HepG2 (cell line): ENCODE data around the gene EMC9. TPM values are rescaled to one million over a fixed set of nuclear protein-coding genes. Genes with fewer than 3 reads are reported as not detected.

Source experiments
- ATAC-seq: fragments of 200-7000 bp; cut with Tn5 transposase; 3 replicates; pipeline ENCODE4 v1.9.1; 2020; ENCODE audit warnings: mild to moderate bottlenecking, moderate library complexity
- BruUV-seq: library from RNA; stranded (reverse); fragments of 400-500 nt; replicated peaks from 2 replicates; lab custom pipeline; 2021; lab: Mats Ljungman, UMichigan
- CTCF ChIA-PET: fragments of 300-600 bp; formaldehyde crosslinking; extraction: SDS; loops from one replicate; lab custom pipeline; 2021; ENCODE audit warnings: low total read pairs, inconsistent platforms, low intra/inter-chr PET ratio; lab: Yijun Ruan, JAX
- POLR2A ChIA-PET: fragments of 350-600 bp; sonication (Branson Sonifier 250); formaldehyde crosslinking; loops from one replicate; lab custom pipeline; 2020; ENCODE audit warnings: antibody characterized with exemption, inconsistent platforms; lab: Yijun Ruan, JAX
- DNase-seq: peaks from one replicate; pipeline ENCODE4 v3.0.0-alpha.2; 2015; ENCODE audit warnings: low spot score
- FAIRE-seq: peaks from 3 replicates; lab custom pipeline; 2011; peaks lifted over from hg19 to GRCh38; lab: Jason Lieb, UNC
- H2AFZ ChIP-seq: one replicate; pipeline ENCODE4 v1.6.1; 2011; ENCODE audit warnings: low read length, inconsistent platforms
- H3K27ac ChIP-seq: fragments of 300-600 bp; 3 replicates; pipeline ENCODE4 v1.8.0; 2011; ENCODE audit warnings: mixed run types, mild to moderate bottlenecking, mixed read lengths, low read length, inconsistent platforms; ENCODE audit not compliant: insufficient read depth; ENCODE audit errors: extremely low read length
- H3K27me3 ChIP-seq, 2 experiments: fragments of 200-600 bp in 1 of 2; 2 replicates in 1 of 2; 3 replicates in 1 of 2; pipeline versions ENCODE4 v1.6.0 to v1.8.0; 2011; ENCODE audit warnings: low read length in 2 of 2, mild to moderate bottlenecking in 2 of 2, moderate library complexity in 2 of 2, inconsistent platforms in 1 of 2; ENCODE audit not compliant: insufficient read depth in 2 of 2, control insufficient read depth in 1 of 2
- H3K36me3 ChIP-seq, 2 experiments: fragments of 200-600 bp in 1 of 2; replicated peaks in 1 of 2; 2 replicates in 1 of 2; 3 replicates in 1 of 2; pipeline versions ENCODE4 v1.5.1 to v1.8.0; 2011; ENCODE audit warnings: low read length in 2 of 2, inconsistent platforms in 1 of 2; ENCODE audit not compliant: insufficient read depth in 2 of 2, control insufficient read depth in 1 of 2
- H3K4me1 ChIP-seq: 2 replicates; pipeline ENCODE4 v1.5.1; 2012; ENCODE audit warnings: low read length, inconsistent platforms; ENCODE audit not compliant: insufficient read depth
- H3K4me2 ChIP-seq: 2 replicates; pipeline ENCODE4 v1.6.0; 2011; ENCODE audit warnings: low read depth, low read length, inconsistent platforms
- H3K4me3 ChIP-seq, 3 experiments: fragments of 200-600 bp in 1 of 3; sonication (generic), shearing (Covaris generic) in 1 of 3; replicated peaks in 1 of 3; 2 replicates each; pipeline ENCODE4 v1.5.1; 2011 to 2016; ENCODE audit warnings: low read length in 3 of 3, inconsistent platforms in 2 of 3, low read depth in 2 of 3, mild to moderate bottlenecking in 2 of 3, control low read depth in 1 of 3, mixed read lengths in 1 of 3; ENCODE audit not compliant: insufficient read depth in 1 of 3
- H3K79me2 ChIP-seq: one replicate; pipeline ENCODE4 v1.6.1; 2011; ENCODE audit warnings: low read length, inconsistent platforms; ENCODE audit not compliant: insufficient read depth
- H3K9ac ChIP-seq: 2 replicates; pipeline ENCODE4 v1.6.0; 2011; ENCODE audit warnings: mild to moderate bottlenecking, low read depth, low read length, inconsistent platforms; ENCODE audit not compliant: insufficient read depth
- H3K9me3 ChIP-seq: 2 replicates; pipeline ENCODE4 v1.5.1; 2012; ENCODE audit warnings: mild to moderate bottlenecking, low read length
- H4K20me1 ChIP-seq: 2 replicates; pipeline ENCODE4 v1.6.0; 2011; ENCODE audit warnings: inconsistent platforms, mild to moderate bottlenecking, low read length, moderate library complexity; ENCODE audit not compliant: insufficient read depth
- AGO2 ChIP-seq: fragments of 200-400 bp; formaldehyde crosslinking; optimal IDR thresholded peaks from 2 replicates; pipeline ENCODE3; 2017; ENCODE audit warnings: mild to moderate bottlenecking, low read depth, low read length, moderate library complexity
- DNMT1 ChIP-seq: sonication (generic); formaldehyde crosslinking; IDR thresholded peaks from 2 replicates; pipeline ENCODE4 v1.5.1; 2020; ENCODE audit warnings: mild to moderate bottlenecking, missing genetic modification reagents
- FOXA1 ChIP-seq, 2 experiments: fragments of 450-650 bp in 1 of 2; sonication (generic) in 1 of 2; formaldehyde crosslinking in 1 of 2; IDR thresholded peaks; 2 replicates each; pipeline versions ENCODE4 v1.4.0 to v1.6.1; 2016 to 2020; ENCODE audit warnings: missing genetic modification reagents in 1 of 2
- GTF3A ChIP-seq: sonication (generic); formaldehyde crosslinking; conservative IDR thresholded peaks from 2 replicates; pipeline ENCODE4 v1.4.0; 2020; ENCODE audit warnings: mild to moderate bottlenecking, missing genetic modification reagents
- HHEX ChIP-seq: IDR thresholded peaks from 2 replicates; pipeline ENCODE4 v1.6.1; 2016; ENCODE audit warnings: control low read depth
- NFKBIZ ChIP-seq: IDR thresholded peaks from 2 replicates; pipeline ENCODE4 v1.6.1; 2018; ENCODE audit warnings: missing genetic modification reagents, missing compliant biosample characterization
- POLR2G ChIP-seq: fragments of 200-400 bp; formaldehyde crosslinking; IDR thresholded peaks from 2 replicates; pipeline ENCODE4 v1.6.1; 2018; ENCODE audit warnings: mild to moderate bottlenecking, low read depth, low read length, moderate library complexity
- PRMT3 ChIP-seq: sonication (generic); formaldehyde crosslinking; IDR thresholded peaks from 2 replicates; pipeline ENCODE4 v1.8.1; 2022; ENCODE audit warnings: low read depth, mild to moderate bottlenecking, moderate library complexity, missing genetic modification reagents, borderline replicate concordance
- RBFOX2 ChIP-seq: fragments of 200-400 bp; formaldehyde crosslinking; IDR thresholded peaks from 2 replicates; pipeline ENCODE4 v1.6.1; 2017; ENCODE audit warnings: low read depth, mild to moderate bottlenecking, low read length
- SKI ChIP-seq: fragments of 450-650 bp; IDR thresholded peaks from one replicate; pipeline ENCODE4 v1.6.1; 2018; ENCODE audit warnings: mild to moderate bottlenecking; ENCODE audit not compliant: partially characterized antibody
- SOX5 ChIP-seq: IDR thresholded peaks from 2 replicates; pipeline ENCODE4 v1.6.1; 2016; ENCODE audit warnings: borderline replicate concordance
- TARDBP ChIP-seq: sonication (generic); formaldehyde crosslinking; IDR thresholded peaks from 2 replicates; pipeline ENCODE4 v1.8.0; 2022; ENCODE audit warnings: mild to moderate bottlenecking, missing genetic modification reagents
- ZNF143 ChIP-seq: sonication (generic); formaldehyde crosslinking; IDR thresholded peaks from 2 replicates; pipeline ENCODE4 v1.4.0; 2020; ENCODE audit warnings: missing genetic modification reagents
- ZNF432 ChIP-seq: sonication (generic); formaldehyde crosslinking; IDR thresholded peaks from 2 replicates; pipeline ENCODE4 v1.5.0; 2020; ENCODE audit warnings: missing genetic modification reagents, mild to moderate bottlenecking, borderline replicate concordance
- ZNF598 ChIP-seq: sonication (generic); formaldehyde crosslinking; IDR thresholded peaks from 2 replicates; pipeline ENCODE4 v1.5.1; 2020; ENCODE audit warnings: mild to moderate bottlenecking, missing genetic modification reagents, borderline replicate concordance
- ZNF780A ChIP-seq: sonication (generic); formaldehyde crosslinking; IDR thresholded peaks from 2 replicates; pipeline ENCODE4 v1.8.0; 2022; ENCODE audit warnings: mild to moderate bottlenecking, missing genetic modification reagents, moderate library complexity
- WGBS: methylation state at CpG from one replicate; pipeline ENCODE4 v1.1.6; 2017; ENCODE audit warnings: low lambda C conversion rate; 5-methylcytosine and 5-hydroxymethylcytosine counted together
- in situ Hi-C: cut with HindIII; loops from 2 replicates; pipeline ENCODE4 v1.10.0; 2017; ENCODE audit warnings: low pct_unique_long_range_greater_than_20kb; ENCODE audit not compliant: extremely low pct_ligation_motif_present
- intact Hi-C: fragments of 100-400 bp; cut with micrococcal nuclease; formaldehyde crosslinking; loops from one replicate; pipeline ENCODE4 v1.10.0; 2022; ENCODE audit not compliant: unreplicated experiment
- polyA plus RNA-seq, 8 experiments: library from polyadenylated mRNA; depleted of rRNA in 3 of 8; stranded (reverse) in 7 of 8; unstranded in 1 of 8; fragments of >200 nt; fragmentation: Illumina TruSeq in 4 of 8; extraction: Trizol in 4 of 8; gene quantifications; 2 replicates each; pipeline versions ENCODE4 v1.2.1 to v1.2.3, GENCODE V29; 2011 to 2016; ENCODE audit warnings: low read depth in 4 of 8, missing spikeins in 1 of 8, mixed read lengths in 1 of 8; ENCODE audit not compliant: insufficient read depth in 1 of 8
- total RNA-seq, 5 experiments: library from RNA; depleted of rRNA; stranded (reverse); fragments of >200 nt; fragmentation: Illumina TruSeq; extraction: Trizol; gene quantifications; 2 replicates each; pipeline ENCODE4 v1.2.3, GENCODE V29; 2016; ENCODE audit warnings: low read depth in 1 of 5
- TF ChIP-seq, protein P1 (sequence below): sonication (generic); formaldehyde crosslinking; IDR thresholded peaks from 2 replicates; pipeline ENCODE4 v1.5.0; 2020; ENCODE audit warnings: missing genetic modification reagents, mild to moderate bottlenecking, borderline replicate concordance

The EMC9 gene
- total and polyA plus RNA-seq, 2 of the 13 experiments (the other 11 are each of a cell fraction or from before 2014, with no cell fraction given): 60.5 to 78.7 TPM

- no peak overlapping the region for H3K4me2 ChIP-seq
- CTCF ChIA-PET: no interaction called here
- no TSS peak for BruUV-seq
These were observed 49.0 kb upstream of the EMC9 start for GRCh38 chr14:24190416-24190815.

More at GRCh38 chr14:24190416-24190815, 49.0 kb upstream of the EMC9 start:
- no peak for ATAC-seq
- H3K27ac ChIP-seq: no peak overlapping the region
- H3K36me3 ChIP-seq: peaks cover 41 to 51% of the 10 kb centered on the region in 2 experiments
- no peaks in the 10 kb centered on the region for H3K27me3 ChIP-seq
- H3K9ac ChIP-seq: no peak overlapping the region
- no peak for FAIRE-seq
- no peaks in the 10 kb centered on the region for H3K9me3 ChIP-seq
- in situ Hi-C loops (no loop called here), intact Hi-C loops (no loop called here)
- TF ChIP-seq ZNF432 (no peak), RBFOX2 (0 out of 2 replicates have a peak, but pooled peaks have one; percentile 49), PRMT3 (CRISPR knock-in tag) (no peak), SOX5 (no peak), FOXA1 (IDR thresholded peaks at IDR 0.05) (no peak), FOXA1 (CRISPR knock-in tag; IDR thresholded peaks at IDR 0.05) (no peak), DNMT1 (0 out of 2 replicates have a peak, but pooled peaks have one; percentile 15), ZNF143 (CRISPR knock-in tag) (no peak), SKI (no peak), ZNF598 (CRISPR knock-in tag) (no peak), NFKBIZ (no peak), AGO2 (peak; percentile 54), ZNF780A (no peak), HHEX (CRISPR knock-in tag) (no peak), GTF3A (CRISPR knock-in tag) (no peak), POLR2G (peak; percentile 44; the same call in 1 of the 2 replicates), TARDBP (CRISPR knock-in tag) (no peak)
- TF ChIP-seq, protein P1, sequence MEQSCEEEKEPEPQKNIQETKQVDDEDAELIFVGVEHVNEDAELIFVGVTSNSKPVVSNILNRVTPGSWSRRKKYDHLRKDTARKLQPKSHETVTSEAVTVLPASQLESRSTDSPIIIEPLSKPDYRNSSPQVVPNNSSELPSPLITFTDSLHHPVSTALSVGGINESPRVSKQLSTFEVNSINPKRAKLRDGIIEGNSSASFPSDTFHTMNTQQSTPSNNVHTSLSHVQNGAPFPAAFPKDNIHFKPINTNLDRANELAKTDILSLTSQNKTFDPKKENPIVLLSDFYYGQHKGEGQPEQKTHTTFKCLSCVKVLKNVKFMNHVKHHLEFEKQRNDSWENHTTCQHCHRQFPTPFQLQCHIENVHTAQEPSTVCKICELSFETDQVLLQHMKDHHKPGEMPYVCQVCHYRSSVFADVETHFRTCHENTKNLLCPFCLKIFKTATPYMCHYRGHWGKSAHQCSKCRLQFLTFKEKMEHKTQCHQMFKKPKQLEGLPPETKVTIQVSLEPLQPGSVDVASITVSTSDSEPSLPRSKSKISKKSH (CRISPR knock-in tag): peak; percentile 35; the same call in 1 of the 2 replicates
- POLR2A ChIA-PET: interaction anchor here (0.7 to 6.4 kb wide), 5 partner anchors 12 to 94 kb away, joined by 3 to 65 read pairs (median 38); partner anchors contain the start of genes CHMP4A, IRF9 and PSME2
- DNase-seq: no peak
- no peak overlapping the region for H2AFZ ChIP-seq
- H3K79me2 ChIP-seq: peaks cover 37% of the 10 kb centered on the region
- H3K4me3 ChIP-seq: no peak overlapping the region
- 94% methylated on average over 10 of the region's 10 CpGs for WGBS
- H4K20me1 ChIP-seq: no peaks in the 10 kb centered on the region
- peaks cover 57% of the 10 kb centered on the region for H3K4me1 ChIP-seq
